GM21381 (cell line): ENCODE measurements around the gene ZNF512B.
"Not testable (repeated sequence)": the region's sequence is repeated elsewhere in the genome, so short reads cannot be mapped to it uniquely, and the experiment has no call there.

ENCODE experiments used
- ATAC-seq: cut with Tn5 transposase; IDR thresholded peaks from one replicate; pipeline ENCODE4 v1.9.1; 2021; ENCODE audit warnings: mild to moderate bottlenecking, moderate library complexity; ENCODE audit not compliant: unreplicated experiment

Gene ZNF512B

GRCh38 chr20:63969838-63970713, at the start of gene ZNF512B:
Gene ZNF512B (minus strand): TSS chr20:63969930. CDS start chr20:63967950, 1,980 bp downstream.
- no peak for ATAC-seq

GRCh38 chr20:64015635-64016034, 45.9 kb upstream of the ZNF512B start:
- no peak for ATAC-seq

GRCh38 chr20:64012385-64013154, 42.8 kb upstream of the ZNF512B start:
- not testable (repeated sequence) for ATAC-seq

DNA sequence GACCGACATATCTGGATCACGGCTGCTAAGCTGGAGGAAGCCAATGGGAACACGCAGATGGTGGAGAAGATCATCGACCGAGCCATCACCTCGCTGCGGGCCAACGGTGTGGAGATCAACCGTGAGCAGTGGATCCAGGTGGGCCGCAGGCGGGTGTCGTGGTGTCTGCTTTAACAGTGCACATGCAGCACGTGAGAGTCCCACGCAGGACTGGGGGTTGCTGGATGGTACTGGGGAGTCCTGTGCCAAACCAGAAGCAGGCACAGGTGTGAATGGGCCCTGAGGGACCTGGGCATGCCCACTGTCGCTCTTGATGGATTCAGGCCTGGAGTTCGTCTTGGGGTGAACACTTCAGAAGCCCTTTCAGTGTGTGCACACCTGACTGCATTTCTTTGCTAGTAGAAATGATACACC, 41.6 kb upstream of the ZNF512B start:
- ATAC-seq, result no peak

GRCh38 chr20:64010711-64011237, 41.0 kb upstream of the ZNF512B start:
- no peak for ATAC-seq

DNA sequence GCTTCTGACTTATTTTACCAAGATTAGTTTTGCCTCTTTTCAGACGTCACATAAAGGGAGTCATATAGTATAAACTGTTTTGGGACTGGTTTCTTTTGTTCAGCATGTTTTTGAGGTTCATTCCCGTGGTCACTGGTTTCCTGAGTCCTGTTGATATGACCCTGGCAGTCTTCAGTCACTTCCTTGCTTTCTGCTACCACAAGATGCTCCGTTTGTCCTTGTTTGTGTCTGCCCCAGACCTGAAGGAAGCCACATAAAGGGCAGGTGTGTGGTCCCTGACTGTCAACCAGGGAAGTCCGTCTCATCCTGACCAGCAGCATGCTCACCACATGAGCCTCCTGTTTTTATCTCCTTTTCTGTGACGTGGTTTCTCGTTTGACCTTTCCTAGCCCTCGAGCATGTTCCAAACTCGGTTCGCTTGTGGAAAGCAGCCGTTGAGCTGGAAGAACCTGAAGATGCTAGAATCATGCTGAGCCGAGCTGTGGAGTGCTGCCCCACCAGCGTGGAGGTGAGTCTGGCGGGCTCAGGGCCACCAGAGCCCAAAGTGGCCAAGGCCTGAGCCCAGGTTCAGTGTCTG, 40.2 kb upstream of the ZNF512B start:
- ATAC-seq, result no peak

DNA sequence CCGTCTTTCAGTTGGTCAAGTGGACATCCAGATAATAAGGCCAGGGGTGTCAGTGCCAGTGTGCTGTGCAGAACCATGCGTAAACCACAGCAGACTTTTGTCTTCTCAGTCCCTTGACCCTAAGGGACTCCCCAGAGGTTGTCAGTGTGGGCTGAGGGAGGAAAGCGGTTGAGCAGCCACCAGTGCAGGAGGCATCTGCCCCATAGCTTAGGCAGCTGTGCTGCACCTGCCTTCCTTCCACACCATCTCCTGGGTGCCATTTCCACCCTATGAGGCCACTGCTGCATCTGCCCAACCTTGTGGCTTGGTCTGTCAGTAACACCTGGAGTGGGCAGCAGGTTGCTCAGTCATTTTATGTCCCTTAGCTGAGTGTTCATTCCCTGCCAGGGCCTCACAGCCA, 37.2 kb upstream of the ZNF512B start:
- ATAC-seq, result no peak

DNA sequence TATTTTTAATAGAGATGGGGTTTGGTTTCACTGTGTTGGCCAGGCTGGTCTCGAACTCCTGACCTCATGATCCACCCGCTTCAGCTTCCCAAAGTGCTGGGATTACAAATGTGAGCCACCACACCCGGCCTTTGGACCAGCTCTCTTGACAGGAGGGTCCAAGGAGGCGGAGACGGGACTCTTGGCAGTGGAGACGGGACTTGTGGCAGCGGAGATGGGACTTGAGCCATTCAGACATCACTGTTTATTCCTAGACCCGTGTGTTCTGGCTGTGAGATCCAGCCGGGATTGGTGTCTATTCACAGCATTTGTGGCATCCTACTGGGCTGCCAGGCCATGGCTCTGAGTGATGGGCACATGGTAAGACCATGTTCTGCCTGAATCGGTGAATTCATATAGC, 36.8 kb upstream of the ZNF512B start:
- ATAC-seq, result no peak

DNA sequence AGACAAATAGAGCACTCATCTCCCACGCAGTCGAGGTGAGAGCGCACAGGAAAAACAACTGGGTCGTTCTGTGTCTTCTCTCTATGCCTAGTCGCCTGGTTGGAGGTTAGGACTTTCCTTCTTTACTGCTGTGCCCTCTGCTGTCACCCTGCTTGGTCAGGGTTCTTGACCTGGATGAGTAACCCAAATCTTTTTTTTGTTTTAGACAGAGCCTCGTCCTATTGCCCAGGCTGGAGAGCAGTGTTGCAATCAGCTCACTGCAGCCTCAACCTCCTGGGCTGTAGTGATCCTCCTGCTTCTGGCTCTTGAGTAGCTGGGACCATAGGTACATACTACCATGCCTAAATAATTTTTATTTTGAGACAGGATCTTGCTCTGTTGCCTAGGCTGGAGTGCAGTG, 35.7 kb upstream of the ZNF512B start:
- ATAC-seq, result no peak

- ATAC-seq, result no peak
These were observed 34.4 kb upstream of the ZNF512B start for GRCh38 chr20:64003960-64004725.

DNA sequence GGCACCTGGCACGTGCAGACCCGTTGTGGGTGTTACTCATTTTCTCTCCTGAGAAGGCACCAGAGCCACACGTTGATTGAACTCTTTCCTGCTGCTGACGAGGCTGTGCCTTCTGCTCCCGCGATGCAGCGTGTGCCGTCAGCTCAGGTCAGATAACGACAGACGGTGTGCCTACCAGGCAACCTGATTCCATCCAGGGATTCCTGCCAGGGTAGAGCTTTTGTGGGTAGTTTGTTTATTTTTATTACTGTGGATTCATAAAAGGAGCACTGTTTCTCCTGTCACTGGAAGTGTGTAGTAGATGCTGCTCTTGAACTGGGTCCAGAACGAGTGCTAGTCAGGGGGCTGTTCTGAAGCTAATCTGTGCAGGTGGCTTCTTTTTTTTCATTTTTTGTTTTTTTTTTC, 31.9 kb upstream of the ZNF512B start:
- ATAC-seq, result no peak

DNA sequence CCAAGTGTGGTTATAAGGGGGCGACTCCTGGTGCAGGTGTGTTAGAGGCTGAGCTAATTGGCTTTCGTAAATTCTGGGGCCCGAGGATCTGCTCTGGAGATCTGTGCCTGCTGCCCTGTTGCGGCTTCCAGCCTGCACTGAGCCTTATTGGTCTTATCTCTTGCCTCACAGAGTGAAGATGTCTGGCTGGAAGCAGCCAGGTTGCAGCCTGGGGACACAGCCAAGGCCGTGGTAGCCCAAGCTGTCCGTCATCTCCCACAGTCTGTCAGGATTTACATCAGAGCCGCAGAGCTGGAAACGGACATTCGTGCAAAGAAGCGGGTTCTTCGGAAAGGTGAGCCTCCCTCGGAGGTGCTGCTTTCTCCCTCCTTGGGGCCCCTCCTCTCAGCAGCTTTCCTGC, 31.2 kb upstream of the ZNF512B start:
- ATAC-seq, result no peak

GRCh38 chr20:63982937-63983336, 13.2 kb upstream of the ZNF512B start:
- no peak for ATAC-seq

DNA sequence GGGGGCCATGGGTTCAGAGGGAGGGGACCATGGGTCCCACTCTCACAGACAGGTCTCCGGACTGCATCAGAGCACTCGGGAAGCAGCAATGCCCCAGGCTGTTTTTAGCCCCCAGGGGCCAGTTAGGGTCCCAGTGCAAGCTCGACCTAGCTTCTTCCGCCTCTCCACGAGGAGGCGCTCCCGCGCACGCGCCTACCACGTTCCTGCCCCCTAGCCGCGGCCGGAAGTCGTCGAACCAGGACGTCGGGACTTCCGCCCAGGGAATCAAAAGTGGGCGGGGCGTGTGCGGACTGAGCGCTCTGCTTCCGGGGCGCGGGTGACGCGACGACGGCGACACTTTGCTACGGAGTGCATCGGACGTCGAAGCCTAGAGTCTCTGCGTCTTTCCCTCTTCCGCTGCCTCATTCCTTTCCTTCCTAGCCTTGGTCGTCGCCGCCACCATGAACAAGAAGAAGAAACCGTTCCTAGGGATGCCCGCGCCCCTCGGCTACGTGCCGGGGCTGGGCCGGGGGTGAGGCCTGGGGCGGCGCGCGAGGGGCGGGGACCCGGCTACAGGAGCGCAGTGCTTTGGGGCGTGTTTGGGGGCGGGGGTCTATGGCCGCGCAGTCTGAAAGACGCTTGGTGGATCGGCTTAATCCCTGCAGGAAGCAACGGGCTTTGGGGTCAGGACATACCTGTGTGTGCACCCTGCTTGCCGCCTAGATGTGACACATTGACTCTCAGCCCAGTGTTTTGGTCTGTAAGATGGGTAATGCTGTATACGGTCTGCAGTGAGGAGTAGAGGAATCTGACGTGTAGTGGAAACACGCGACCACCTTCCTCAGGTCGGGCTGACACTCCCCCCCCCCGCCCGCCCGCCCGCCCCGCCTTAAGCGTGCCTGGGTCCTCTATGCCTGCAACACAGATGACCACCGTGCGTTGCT, 11.3 kb upstream of the ZNF512B start, which contains the start of gene PRPF6:
Gene PRPF6, plus strand, starts transcription at position 327 of the 923 bp plus-strand sequence. Its CDS starts 114 bp downstream, at position 441.
- ATAC-seq, result peak; percentile 53

DNA sequence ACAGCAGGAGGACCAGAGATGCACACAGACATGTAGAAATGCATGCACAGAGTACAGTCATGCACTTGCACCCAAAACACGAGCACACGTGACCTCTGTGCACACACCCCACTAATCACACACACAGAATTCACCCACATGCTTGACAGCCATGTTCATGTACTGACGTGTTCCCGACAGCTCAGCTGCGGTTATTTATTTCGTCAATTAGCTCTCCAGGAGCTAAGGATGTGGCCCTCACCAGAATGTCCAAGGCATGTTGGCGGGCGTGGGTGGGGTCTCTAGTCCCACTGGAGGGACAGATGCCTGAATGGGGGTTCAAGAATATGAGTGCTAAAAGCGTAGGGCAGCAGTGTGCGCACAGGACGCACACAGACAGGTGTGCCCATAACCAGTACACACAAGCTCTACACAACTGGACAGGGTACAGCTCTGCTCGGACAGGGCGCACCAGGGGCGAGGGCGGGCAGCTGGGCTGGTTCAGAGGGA, 10.6 kb upstream of the ZNF512B start:
- ATAC-seq, result peak; percentile 4

DNA sequence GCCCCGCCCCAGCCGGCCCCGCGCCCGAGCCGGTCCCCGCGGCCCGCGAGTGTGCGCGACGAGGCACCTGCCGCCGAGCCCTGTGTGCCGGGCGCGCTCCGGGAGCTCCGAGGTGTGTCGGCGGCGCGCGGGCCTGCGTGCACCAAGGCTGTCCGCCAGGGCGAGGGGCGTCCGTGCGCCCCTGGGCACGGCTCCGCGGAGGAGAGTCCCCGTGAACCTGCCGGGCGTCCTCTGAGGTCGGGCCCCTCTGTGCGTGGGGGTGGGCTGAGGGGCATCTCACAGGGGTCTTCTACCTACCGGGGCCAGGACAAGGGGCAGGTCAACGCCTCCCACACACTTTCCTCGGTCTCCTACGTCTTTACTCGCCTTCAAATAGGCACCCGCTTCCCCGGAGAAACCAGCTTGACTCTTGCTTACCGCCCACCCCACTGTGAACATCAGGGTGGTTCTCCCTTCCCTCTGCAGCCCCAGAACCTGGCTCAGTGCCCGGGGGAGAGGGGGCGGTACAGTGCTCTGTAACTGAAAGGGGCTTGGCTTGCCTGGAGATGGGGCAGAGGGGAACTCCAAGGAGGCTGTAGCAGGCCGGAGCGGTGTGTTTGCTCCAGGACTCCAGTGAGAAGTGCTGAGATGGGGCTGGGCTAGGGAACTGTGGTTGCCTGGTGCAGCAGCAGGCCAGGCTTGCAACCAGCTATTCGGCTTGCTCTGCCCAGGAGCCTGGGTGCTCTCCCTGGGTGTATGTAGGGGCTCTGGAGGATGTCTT, 10.0 kb upstream of the ZNF512B start, which contains the start of gene SAMD10:
Gene SAMD10, minus strand, starts transcription at position 86 of the 760 bp plus-strand sequence. CDS start 175 bp downstream, outside the sequence.
- peak; percentile 29 for ATAC-seq

DNA sequence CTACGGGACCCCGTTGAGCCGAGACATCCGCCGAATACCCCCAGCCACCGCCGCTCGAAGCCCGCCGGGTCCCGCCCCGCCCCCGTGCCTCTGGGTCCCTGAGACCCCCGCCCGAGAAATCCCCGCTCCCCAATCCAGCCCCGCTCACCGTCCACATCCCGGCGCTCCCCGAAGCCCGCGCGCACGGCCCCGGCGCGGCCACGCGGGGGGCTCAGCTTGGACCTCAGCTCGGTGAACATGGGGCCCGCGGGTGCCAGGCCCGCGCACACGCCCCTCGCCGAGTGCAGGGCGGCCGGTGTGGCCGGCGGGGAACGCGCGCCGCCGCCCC, 9.5 kb upstream of the ZNF512B start:
- ATAC-seq, result no peak
